HG03039 (cell line): Measurements from ENCODE around the gene TMEM114.

Experiments used
- ATAC-seq: cut with Tn5 transposase; IDR thresholded peaks from one replicate; pipeline ENCODE4 v1.9.1; 2021; ENCODE audit warnings: mild to moderate bottlenecking, moderate library complexity; ENCODE audit not compliant: unreplicated experiment

The TMEM114 gene

DNA sequence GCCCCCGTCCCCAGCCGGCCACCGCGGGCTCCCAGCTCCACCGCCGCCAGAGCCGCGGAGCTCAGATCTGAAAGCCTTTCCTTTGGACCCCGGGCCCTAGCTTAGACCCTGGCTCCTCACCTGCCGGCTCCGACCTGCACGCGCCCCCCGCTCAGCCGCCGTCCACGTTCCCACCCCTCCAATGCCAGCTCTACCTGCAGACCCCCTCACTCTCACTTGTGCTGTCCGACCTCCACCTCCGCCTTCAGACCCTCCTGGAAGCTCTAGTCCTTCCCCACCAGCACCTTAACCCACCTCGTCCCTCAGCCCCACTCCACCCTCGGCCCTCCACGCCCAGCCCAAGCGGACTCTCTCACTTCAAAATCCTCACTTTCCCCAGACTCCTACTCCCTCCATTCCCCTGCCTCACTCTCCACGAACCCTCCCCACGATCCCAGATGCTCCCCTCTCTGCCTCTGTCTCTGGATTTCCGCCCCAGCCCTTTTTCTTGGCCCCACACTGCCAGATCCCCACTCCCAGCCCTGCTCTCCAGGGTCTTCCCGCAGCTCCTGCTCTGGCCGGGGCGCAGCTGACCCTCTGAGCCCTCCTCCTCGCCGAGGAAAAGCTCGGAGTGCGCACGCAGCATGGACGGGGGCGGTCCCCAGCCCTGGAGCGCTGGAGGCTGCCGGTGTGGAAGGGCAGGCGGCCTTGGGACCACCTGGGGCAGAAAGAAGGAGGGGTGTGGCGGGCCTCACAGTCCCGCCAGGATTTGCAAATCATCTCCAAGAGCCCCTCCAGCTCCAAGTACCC, at the start of gene TMEM114:
Gene TMEM114, minus strand, starts transcription at position 612 of the 789 bp plus-strand sequence. CDS start 673 bp downstream, outside the sequence.
- no peak for ATAC-seq

GRCh38 chr16:8639694-8640093, 49.4 kb upstream of the TMEM114 start:
- no peak for ATAC-seq

DNA sequence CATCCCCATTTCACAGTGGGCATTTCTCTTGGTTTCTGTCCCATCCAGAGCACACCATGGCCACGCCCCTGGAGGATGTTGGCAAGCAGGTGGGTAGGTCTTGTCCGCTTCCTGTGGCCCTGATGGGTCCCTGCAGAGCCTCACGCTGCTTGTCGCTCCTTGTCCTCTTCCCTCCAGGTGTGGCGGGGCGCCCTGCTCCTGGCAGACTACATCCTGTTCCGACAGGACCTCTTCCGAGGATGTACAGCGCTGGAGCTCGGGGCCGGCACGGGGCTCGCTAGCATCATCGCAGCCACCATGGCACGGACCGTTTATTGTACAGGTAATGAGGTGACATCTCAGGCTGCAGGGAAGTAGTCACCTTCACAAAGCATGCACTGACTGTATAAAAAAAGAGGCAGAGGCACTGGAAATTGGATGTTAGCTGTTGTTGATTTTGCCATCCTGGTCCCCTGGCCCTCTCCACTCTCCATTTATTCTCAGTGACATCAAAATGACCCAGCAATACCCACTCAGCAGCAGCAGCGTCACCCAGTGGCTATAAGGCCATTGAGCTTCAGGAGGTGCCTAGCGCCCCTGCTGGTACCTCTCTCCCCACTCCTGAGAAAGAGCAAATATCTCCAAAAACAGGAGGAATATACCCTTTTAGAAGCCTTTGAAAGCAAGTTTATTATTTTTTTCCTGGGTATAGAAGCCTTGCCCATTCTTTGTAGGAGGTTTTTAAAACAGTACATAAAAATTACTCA, 44.9 kb upstream of the TMEM114 start:
- ATAC-seq, result no peak

DNA sequence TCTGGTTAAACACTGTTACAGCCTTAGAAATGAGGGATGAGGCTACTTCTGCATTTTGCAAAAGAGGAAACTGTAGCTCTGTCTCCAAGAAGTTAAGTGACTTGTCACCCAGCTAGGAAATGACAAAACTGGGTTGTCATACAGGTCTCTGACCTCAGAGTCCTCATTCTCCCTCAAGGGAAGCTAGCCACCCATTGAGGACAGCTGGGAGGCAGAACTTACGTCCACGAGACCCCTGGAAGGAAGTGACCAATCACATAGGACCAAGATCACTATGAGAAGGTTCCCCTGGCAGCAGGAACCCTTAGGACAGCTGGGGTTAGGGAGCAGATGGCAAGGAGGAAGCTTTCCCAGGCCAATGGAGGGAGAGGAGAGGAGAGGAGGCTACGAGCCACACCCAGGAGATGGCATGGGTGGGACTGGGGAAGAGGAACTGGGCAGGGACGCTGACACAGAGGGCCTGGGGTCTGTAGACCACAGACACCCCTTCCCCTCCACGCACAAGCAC, 42.4 kb upstream of the TMEM114 start:
- ATAC-seq, result no peak

- no peak for ATAC-seq
These were observed 41.6 kb upstream of the TMEM114 start for GRCh38 chr16:8631818-8632465.

DNA sequence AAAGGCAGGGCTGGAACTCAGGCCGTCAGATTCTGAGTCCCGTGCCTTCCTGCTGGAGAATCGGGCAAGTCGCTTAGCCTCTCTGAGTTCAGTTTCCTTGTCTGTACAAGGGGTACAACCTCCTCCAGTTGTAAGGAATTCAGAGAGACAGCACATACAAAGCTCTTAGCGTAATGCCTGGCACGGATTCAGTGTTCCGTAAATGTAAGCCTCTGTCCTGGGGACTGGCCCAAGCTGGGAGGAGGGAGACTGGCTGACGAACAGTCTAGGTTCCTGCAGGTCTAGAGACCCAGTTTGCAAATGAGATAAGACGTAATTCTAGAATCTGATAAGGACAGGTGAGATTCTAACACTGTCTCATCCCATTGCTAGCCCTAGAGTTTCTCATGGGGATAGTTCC, 41.1 kb upstream of the TMEM114 start:
- ATAC-seq, result no peak

GRCh38 chr16:8630255-8630953, 40.1 kb upstream of the TMEM114 start:
- no peak for ATAC-seq

DNA sequence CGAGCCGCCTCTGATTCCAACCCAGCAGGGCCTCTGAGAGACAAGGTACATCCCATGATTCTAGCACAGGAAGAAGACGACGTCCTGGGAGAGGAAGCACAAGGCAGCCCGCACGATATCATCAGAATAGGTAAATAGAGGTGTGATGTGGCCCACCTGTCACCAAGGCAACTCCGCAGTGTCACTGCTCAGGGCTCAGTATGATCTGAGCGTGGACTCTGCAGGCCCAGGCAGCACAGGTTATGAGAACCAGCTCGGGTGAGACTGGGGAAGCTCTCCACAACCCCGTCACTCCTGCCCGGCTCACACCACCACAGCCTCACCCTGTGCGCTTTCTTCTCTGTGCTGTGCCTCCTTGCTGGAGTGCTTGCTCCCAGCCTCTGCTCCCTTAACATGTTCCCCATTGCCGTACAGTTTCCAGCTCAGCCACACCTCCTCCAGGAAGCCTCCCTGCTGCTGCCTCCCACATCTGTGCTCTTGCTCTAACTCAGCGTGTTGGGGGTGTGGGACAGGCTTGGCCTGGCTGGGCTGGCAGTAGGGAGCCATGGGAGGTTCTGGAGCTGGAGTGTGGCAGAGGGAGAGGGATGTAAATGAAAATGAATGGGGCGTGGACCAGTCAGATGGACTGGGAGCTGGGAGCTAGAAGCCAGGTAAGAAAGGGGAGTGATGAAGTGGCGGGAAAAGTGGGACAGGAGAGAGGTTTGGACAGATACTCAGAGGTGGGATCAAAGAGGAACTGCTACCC, 38.8 kb upstream of the TMEM114 start:
- ATAC-seq, result no peak

- no peak for ATAC-seq
These were observed 37.1 kb upstream of the TMEM114 start for GRCh38 chr16:8627456-8627855.

DNA sequence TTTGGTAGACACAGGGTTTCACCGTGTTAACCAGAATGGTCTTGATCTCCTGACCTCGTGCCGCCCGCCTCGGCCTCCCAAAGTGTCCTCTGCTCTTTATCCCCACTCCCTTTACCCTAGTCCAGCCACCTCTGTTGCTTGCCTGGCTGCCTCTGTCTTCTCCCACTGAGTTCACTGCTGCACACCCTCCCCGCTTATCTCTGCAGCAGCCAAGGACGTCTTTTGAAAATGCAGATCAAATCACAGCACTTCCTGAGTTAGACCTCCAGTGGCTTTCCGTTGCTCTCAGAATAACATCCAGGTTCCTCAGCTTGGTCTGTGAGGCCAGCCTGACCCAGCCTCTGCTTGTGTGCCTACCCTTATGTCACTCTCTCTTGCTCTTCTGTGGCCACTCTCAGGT, 36.6 kb upstream of the TMEM114 start:
- no peak for ATAC-seq

- no peak for ATAC-seq
These were observed 35.3 kb upstream of the TMEM114 start for GRCh38 chr16:8625491-8626087.

GRCh38 chr16:8623634-8624033, 33.3 kb upstream of the TMEM114 start:
- ATAC-seq, result no peak

- no peak for ATAC-seq
These were observed 32.0 kb upstream of the TMEM114 start for GRCh38 chr16:8622315-8622656.

- peak; percentile 90 for ATAC-seq
These were observed 31.4 kb upstream of the TMEM114 start, which contains the start of gene METTL22 for GRCh38 chr16:8621572-8622314. METTL22 (plus strand) TSS chr16:8621698; CDS start chr16:8625666, 3,968 bp downstream.

DNA sequence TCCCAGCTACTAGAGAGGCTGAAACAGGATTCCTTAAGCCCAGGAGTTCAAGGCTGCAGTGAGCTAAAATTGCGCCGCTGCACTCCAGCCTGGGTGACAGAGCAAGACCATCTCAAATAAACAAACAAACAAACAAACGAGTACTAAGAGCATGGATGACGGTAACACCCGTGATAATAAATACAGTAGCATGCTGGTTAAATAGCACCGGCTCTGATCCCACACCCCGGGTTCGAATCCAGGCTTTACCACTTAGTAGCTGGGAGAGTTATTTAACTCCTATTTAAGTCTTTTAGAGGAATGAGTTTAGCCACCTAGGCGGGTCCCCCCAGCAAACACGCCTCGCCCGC, 30.9 kb upstream of the TMEM114 start:
- ATAC-seq, result no peak

- no peak for ATAC-seq
These were observed 30.2 kb upstream of the TMEM114 start for GRCh38 chr16:8620535-8620934.

GRCh38 chr16:8619671-8620370, 29.5 kb upstream of the TMEM114 start:
- ATAC-seq, result no peak

- ATAC-seq, result no peak
These were observed 24.2 kb upstream of the TMEM114 start for GRCh38 chr16:8614435-8615029.
